ENCODE measurements around the gene MEI1. TPM values are rescaled to one million over a fixed set of nuclear protein-coding genes. Genes with fewer than 3 reads are reported as not detected.
"Not testable (repeated sequence)": the region's sequence is repeated elsewhere in the genome, so short reads cannot be mapped to it uniquely, and the experiment has no call there.

Gene MEI1
- total RNA-seq, 1 donor from 2014 or later = 1.3 TPM

- Mint-ChIP-seq H3K27me3 (ENCODE audit: low read depth) (no peaks in the 10 kb centered on the region), H3K4me1 (peaks cover 21% of the 10 kb centered on the region)
These were observed 133.5 kb downstream of the MEI1 start, which contains the start of gene SREBF2 for GRCh38 chr22:41832553-41833368. SREBF2 (plus strand) TSS chr22:41833105; CDS start chr22:41833271, 166 bp downstream.

GRCh38 chr22:41833369-41834004, 134.2 kb downstream of the MEI1 start:
- DNase-seq (ENCODE audit: low spot score in 2 of 2, unreplicated experiment in 2 of 2) = peak; percentile 34 to 63
- no peak for TF ChIP-seq CTCF (IDR thresholded peaks at IDR 0.05; ENCODE audit: unreplicated experiment)

More at GRCh38 chr22:41832553-41833368, 133.5 kb downstream of the MEI1 start, which contains the start of gene SREBF2:
- H3K27ac Mint-ChIP-seq = peak within 1 kb of the TSS; percentile 100
- DNase-seq (ENCODE audit: low spot score in 2 of 2, unreplicated experiment in 2 of 2) = peak; percentile 98
- no peaks in the 10 kb centered on the region for H3K9me3 Mint-ChIP-seq
- peak within 1 kb of the TSS; percentile 95 for H3K4me3 Mint-ChIP-seq
- TF ChIP-seq CTCF (IDR thresholded peaks at IDR 0.05; ENCODE audit: unreplicated experiment) = no peak
- peaks cover 13% of the 10 kb centered on the region for H3K36me3 Mint-ChIP-seq

GRCh38 chr22:41834005-41834944, 135.0 kb downstream of the MEI1 start:
- H3K9me3 Mint-ChIP-seq = no peaks in the 10 kb centered on the region
- H3K27me3 Mint-ChIP-seq (ENCODE audit: low read depth) = no peaks in the 10 kb centered on the region

More at GRCh38 chr22:41833369-41834004, 134.2 kb downstream of the MEI1 start:
- Mint-ChIP-seq H3K36me3 (peaks cover 16% of the 10 kb centered on the region), H3K9me3 (no peaks in the 10 kb centered on the region), H3K4me3 (peak overlapping the region; percentile 95), H3K4me1 (peaks cover 26% of the 10 kb centered on the region), H3K27ac (peak overlapping the region; percentile 98), H3K27me3 (ENCODE audit: low read depth) (no peaks in the 10 kb centered on the region)

GRCh38 chr22:41835462-41835861, 136.2 kb downstream of the MEI1 start:
- not testable (repeated sequence) for H3K4me3 Mint-ChIP-seq; DNase-seq (ENCODE audit: low spot score in 2 of 2, unreplicated experiment in 2 of 2); H3K27ac Mint-ChIP-seq; H3K9me3 Mint-ChIP-seq; H3K27me3 Mint-ChIP-seq (ENCODE audit: low read depth)
- Mint-ChIP-seq H3K36me3 (peaks cover 19% of the 10 kb centered on the region), H3K4me1 (peaks cover 32% of the 10 kb centered on the region)

More at GRCh38 chr22:41834005-41834944, 135.0 kb downstream of the MEI1 start:
- Mint-ChIP-seq H3K4me1 (peaks cover 31% of the 10 kb centered on the region), H3K4me3 (peak overlapping the region; percentile 89), H3K36me3 (peaks cover 16% of the 10 kb centered on the region), H3K27ac (peak overlapping the region; percentile 98)
- TF ChIP-seq CTCF (IDR thresholded peaks at IDR 0.05; ENCODE audit: unreplicated experiment) = no peak
- no peak for DNase-seq (ENCODE audit: low spot score in 2 of 2, unreplicated experiment in 2 of 2)

- no peaks in the 10 kb centered on the region for H3K9me3 Mint-ChIP-seq
- TF ChIP-seq CTCF (IDR thresholded peaks at IDR 0.05; ENCODE audit: unreplicated experiment) = no peak
- H3K4me1 Mint-ChIP-seq = peaks cover 34% of the 10 kb centered on the region
- no peak overlapping the region for H3K4me3 Mint-ChIP-seq
- peaks cover 19% of the 10 kb centered on the region for H3K36me3 Mint-ChIP-seq
- peak overlapping the region; percentile 45 for H3K27ac Mint-ChIP-seq
- H3K27me3 Mint-ChIP-seq (ENCODE audit: low read depth) = no peaks in the 10 kb centered on the region
- DNase-seq (ENCODE audit: low spot score in 2 of 2, unreplicated experiment in 2 of 2) = no peak
These were observed 137.2 kb downstream of the MEI1 start for GRCh38 chr22:41836551-41836950.
